ENCODE results near the gene FKRP.
"Not testable (repeated sequence)": the region's sequence is repeated elsewhere in the genome, so short reads cannot be mapped to it uniquely, and the experiment has no call there.

DNA sequence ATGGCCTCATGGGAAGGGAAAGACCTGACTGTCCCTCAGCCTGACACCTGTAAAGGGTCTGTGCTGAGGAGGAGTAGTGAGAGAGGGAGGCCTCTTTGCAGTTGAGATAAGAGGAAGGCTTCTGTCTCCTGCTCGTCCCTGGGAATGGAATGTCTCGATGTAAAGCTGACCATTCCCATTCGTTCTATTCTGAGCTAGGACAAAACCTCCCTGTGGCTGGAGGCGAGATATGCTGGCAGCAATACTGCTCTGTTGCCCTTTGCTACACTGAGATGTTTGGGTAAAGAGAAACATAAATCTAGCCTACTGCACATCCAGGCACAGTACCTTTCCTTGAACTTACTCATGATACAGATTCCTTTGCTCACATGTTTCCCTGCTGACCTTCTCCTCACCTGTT, 22.9 kb downstream of the FKRP start:
- TF ChIP-seq, protein P1, sequence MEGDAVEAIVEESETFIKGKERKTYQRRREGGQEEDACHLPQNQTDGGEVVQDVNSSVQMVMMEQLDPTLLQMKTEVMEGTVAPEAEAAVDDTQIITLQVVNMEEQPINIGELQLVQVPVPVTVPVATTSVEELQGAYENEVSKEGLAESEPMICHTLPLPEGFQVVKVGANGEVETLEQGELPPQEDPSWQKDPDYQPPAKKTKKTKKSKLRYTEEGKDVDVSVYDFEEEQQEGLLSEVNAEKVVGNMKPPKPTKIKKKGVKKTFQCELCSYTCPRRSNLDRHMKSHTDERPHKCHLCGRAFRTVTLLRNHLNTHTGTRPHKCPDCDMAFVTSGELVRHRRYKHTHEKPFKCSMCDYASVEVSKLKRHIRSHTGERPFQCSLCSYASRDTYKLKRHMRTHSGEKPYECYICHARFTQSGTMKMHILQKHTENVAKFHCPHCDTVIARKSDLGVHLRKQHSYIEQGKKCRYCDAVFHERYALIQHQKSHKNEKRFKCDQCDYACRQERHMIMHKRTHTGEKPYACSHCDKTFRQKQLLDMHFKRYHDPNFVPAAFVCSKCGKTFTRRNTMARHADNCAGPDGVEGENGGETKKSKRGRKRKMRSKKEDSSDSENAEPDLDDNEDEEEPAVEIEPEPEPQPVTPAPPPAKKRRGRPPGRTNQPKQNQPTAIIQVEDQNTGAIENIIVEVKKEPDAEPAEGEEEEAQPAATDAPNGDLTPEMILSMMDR (IDR thresholded peaks at IDR 0.05), result not testable (repeated sequence)
- TF ChIP-seq POLR2A (IDR thresholded peaks at IDR 0.05), result not testable (repeated sequence)
